SH-SY5Y (cell line): ENCODE results near the gene APBB3.

Experiments used
- GATA2 ChIP-seq: IDR thresholded peaks from 2 replicates; pipeline ENCODE4 v1.6.1; 2011; ENCODE audit warnings: mild to moderate bottlenecking, low read depth, low read length
- GATA3 ChIP-seq: IDR thresholded peaks from 2 replicates; pipeline ENCODE4 v1.6.1; 2011; ENCODE audit warnings: low read depth, mild to moderate bottlenecking, low read length, moderate library complexity

GRCh38 chr5:140573683-140574082, 9.3 kb upstream of the APBB3 start:
- TF ChIP-seq GATA2: no peak
- TF ChIP-seq GATA3: no peak
